SH-SY5Y (cell line): ENCODE data around the gene ASPRV1.

Experiments used
- GATA2 ChIP-seq: IDR thresholded peaks from 2 replicates; pipeline ENCODE4 v1.6.1; 2011; ENCODE audit warnings: mild to moderate bottlenecking, low read depth, low read length
- GATA3 ChIP-seq: IDR thresholded peaks from 2 replicates; pipeline ENCODE4 v1.6.1; 2011; ENCODE audit warnings: low read depth, mild to moderate bottlenecking, low read length, moderate library complexity

ASPRV1 gene

GRCh38 chr2:69977186-69977585 is 15.8 kb upstream of the ASPRV1 start:
- no peak for TF ChIP-seq GATA2
- no peak for TF ChIP-seq GATA3

GRCh38 chr2:69975853-69976462 is 14.5 kb upstream of the ASPRV1 start:
- no peak for TF ChIP-seq GATA2
- no peak for TF ChIP-seq GATA3

DNA sequence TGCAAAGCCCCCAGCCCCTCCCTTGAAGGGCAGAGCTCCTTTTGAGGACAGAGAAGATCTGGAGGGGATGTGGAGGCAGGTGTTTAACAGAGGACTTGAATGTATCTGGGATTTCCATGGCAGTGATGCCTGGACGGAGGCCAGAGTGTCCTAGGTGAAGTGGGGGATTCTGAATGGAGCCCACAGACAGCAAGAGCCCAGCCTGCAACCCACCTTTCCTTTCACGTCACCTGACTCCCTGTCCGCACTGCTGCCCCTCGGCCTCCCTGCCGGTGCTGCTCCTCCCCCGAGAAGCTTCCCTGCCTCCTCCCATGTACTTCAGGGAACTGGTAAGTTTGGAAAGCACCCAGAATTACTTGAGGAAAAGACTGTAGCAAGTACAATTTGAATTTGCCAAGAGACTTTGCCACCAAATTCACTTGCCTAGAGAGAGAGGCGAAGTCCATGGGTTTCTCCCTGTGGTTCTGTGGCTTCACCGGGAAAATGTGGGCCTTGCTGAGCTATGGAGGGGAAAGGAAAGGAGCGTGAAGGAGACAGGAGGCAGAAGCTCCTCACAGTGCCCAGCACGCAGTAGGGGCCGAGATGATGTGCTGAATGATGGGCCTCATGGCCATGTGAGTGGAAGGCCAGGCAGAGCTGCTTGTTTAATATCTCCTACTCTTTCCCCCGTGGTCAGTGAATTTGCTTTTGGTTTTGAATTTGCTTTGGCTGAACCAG is 13.9 kb upstream of the ASPRV1 start:
- no peak for TF ChIP-seq GATA3
- no peak for TF ChIP-seq GATA2

- TF ChIP-seq GATA3 (no peak), GATA2 (no peak)
These were observed 11.9 kb upstream of the ASPRV1 start for GRCh38 chr2:69973335-69973735.

DNA sequence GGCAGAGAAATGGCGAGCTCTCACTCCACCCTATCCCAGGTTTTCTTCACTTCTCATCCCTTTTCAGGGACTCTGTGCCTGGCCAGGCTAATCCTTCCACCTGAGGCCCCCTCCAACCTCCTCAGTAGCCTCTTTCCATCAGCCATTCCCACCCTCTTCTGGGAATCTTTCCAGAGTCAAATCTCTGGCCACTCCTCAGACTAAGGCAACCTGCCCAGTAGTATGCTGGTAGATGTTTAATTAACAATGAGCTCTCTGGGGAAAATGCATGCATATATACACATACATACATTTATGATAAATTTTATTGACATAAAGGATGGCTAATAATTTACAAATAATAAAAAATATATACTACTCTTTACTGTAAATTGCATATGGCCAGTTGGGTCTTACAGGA is 11.4 kb upstream of the ASPRV1 start:
- TF ChIP-seq GATA3 (no peak), GATA2 (no peak)

DNA sequence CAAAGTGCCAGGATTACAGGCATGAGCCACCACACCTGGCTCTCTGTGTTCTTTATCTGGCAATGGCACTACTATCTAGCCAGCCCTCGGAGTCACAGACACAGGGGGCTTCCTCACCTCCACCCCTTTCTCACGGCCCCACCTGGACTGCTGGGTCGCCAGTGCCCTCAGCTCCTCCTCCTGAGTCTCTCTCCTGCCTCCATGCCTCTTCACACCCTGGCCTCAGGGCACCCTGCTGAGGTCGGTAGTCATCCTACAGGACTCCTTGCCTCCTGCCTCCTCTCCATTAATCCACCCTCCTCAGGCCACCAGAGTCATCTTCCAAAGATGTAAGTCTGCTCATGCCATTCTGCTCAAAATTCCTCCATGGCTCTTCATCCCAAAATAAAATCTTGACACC is 8.6 kb upstream of the ASPRV1 start:
- TF ChIP-seq GATA3 (no peak), GATA2 (no peak)

- TF ChIP-seq GATA3 (no peak), GATA2 (no peak)
These were observed 7.9 kb upstream of the ASPRV1 start for GRCh38 chr2:69969126-69969983.

- no peak for TF ChIP-seq GATA2
- no peak for TF ChIP-seq GATA3
These were observed 7.2 kb upstream of the ASPRV1 start for GRCh38 chr2:69968609-69969008.

DNA sequence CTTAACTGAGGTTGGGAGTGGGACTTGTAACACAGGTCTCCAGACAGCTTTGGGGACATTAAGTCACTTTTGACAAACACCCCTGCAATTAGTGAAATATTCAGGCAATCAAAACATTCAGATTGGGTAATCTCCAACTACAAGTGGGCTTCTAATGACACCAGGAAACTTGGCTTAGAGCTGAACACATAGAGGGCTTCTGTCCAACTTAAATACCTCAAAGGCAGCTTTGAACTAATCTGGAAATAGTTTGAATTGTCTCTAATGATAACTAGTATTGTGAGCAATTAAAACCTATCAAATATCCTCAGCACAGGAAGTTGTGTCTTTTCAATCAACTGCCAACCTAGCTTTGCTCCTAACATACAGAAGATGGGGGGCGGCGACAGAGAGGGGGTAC is 5.1 kb upstream of the ASPRV1 start:
- no peak for TF ChIP-seq GATA2
- no peak for TF ChIP-seq GATA3

DNA sequence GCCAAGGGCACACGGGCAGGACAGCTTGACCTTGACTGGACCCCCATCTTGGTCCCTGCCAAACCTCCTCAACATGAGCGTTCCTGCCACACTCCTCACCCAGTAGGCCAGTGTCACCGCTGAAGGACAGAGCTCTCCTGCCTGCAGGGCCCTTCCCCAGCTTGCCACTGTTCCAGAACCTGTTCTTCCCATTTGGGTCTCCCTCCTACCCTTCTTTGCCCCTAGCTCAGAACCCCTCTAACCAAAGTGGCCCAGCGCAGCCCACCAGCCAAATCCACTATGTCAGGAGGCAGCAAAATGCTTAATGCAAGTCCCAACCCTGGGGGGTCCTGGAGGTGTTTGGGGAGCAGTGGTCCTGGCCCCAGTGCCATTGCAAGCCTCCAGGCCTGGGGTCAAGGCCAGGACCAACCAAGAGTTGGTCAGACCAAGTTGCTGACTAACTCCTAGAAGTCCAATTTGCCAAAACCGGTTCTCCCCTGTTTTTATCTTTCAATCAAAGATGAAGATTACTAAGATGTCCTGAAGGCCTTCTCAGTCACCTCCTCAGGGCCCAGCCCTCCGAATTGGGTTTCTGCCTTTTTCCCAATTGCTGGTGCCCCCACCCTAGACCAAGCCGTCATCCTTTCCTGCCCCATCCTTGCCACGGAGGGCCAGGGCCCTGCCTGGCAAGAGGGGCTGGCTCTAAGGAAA is 4.5 kb upstream of the ASPRV1 start:
- TF ChIP-seq GATA3 (no peak), GATA2 (no peak)

GRCh38 chr2:69964353-69964841 is 3.0 kb upstream of the ASPRV1 start:
- TF ChIP-seq GATA2, result no peak
- TF ChIP-seq GATA3, result no peak

DNA sequence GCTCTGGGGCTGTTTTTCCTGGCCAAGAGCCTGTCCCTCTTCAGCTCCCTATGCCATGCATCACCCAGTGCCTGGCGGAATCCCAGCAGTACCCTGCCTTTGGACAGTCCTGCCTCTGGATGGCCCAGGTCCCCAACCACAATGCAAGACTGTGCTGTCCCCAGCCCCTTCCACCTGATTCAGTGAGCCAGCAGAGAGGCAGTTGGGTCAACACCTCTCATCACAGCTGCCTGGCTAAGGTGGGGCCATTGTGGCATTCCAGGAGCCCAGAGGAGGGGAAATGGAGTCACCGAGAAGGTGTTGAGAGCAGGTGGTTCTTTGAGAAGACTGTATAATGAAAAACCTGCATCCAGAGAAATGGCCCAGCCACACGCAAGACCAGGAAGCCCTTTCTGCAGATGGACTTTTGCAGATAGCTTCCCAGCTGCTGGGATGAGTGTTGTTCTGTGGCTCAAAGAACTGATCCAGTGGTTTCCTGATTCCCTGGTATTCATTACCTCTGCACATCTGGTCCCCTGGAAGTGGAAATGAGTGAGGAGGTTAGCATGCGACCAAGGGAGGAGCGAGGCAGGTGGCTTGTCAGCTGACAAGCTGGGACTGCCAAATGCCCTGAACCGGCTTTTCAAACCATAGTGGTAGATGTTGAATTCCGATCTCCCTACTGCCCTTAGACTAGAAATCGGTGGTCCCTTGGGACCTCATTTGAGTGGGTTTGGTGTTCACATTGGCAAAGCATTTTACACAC is 1.7 kb upstream of the ASPRV1 start:
- no peak for TF ChIP-seq GATA3
- no peak for TF ChIP-seq GATA2

GRCh38 chr2:69960821-69961220 is 610 bp downstream of the ASPRV1 start:
- TF ChIP-seq GATA3 (no peak), GATA2 (no peak)
